A172 (cell line): ENCODE measurements around the gene TRMT1L. TPM values are rescaled to one million over a fixed set of nuclear protein-coding genes. Genes with fewer than 3 reads are reported as not detected.
A peak's percentile ranks its signal among the peaks of the same experiment; 100 is the strongest.

Source experiments
- DNase-seq: peaks from one replicate; pipeline ENCODE4 v3.0.0-alpha.2; 2015; ENCODE audit warnings: low spot score
- total RNA-seq: library from RNA; depleted of rRNA; stranded (reverse); fragments of >200 nt; shearing (Covaris generic); gene quantifications from 2 replicates; pipeline ENCODE4 v1.2.3, GENCODE V29; 2014

TRMT1L gene
- total RNA-seq, 1 experiment from 2014 or later, result 39.9 TPM

- no peak for DNase-seq
Observed at GRCh38 chr1:185112356-185112755, 44.4 kb downstream of the TRMT1L start.

- DNase-seq, result no peak
Observed at GRCh38 chr1:185111873-185112272, 44.9 kb downstream of the TRMT1L start.

- no peak for DNase-seq
Observed at GRCh38 chr1:185110145-185110544, 46.6 kb downstream of the TRMT1L start.

- DNase-seq, result peak; percentile 17
Observed at GRCh38 chr1:185108321-185108720, 48.4 kb downstream of the TRMT1L start.

GRCh38 chr1:185105121-185105520 is 51.6 kb downstream of the TRMT1L start:
- no peak for DNase-seq

- DNase-seq, result no peak
Observed at GRCh38 chr1:185104083-185104482, 52.7 kb downstream of the TRMT1L start.

- no peak for DNase-seq
Observed at GRCh38 chr1:185096531-185096930, 60.2 kb downstream of the TRMT1L start.

- no peak for DNase-seq
Observed at GRCh38 chr1:185094761-185095160, 62.0 kb downstream of the TRMT1L start.

- no peak for DNase-seq
Observed at GRCh38 chr1:185091480-185091879, 65.3 kb downstream of the TRMT1L start.

GRCh38 chr1:185087746-185088145 is 69.0 kb downstream of the TRMT1L start:
- DNase-seq, result no peak

GRCh38 chr1:185087101-185087500 is 69.7 kb downstream of the TRMT1L start:
- DNase-seq, result no peak

- DNase-seq, result no peak
Observed at GRCh38 chr1:185083818-185084217, 72.9 kb downstream of the TRMT1L start.

GRCh38 chr1:185080422-185080821 is 76.3 kb downstream of the TRMT1L start:
- DNase-seq, result no peak

GRCh38 chr1:185077374-185077773 is 79.4 kb downstream of the TRMT1L start:
- DNase-seq, result no peak

GRCh38 chr1:185075476-185075875 is 81.3 kb downstream of the TRMT1L start:
- no peak for DNase-seq

- no peak for DNase-seq
Observed at GRCh38 chr1:185074307-185074706, 82.4 kb downstream of the TRMT1L start.

GRCh38 chr1:185073725-185074124 is 83.0 kb downstream of the TRMT1L start:
- no peak for DNase-seq

GRCh38 chr1:185070051-185070450 is 86.7 kb downstream of the TRMT1L start:
- DNase-seq, result no peak

- no peak for DNase-seq
Observed at GRCh38 chr1:185069202-185069772, 87.5 kb downstream of the TRMT1L start.

- no peak for DNase-seq
Observed at GRCh38 chr1:185068341-185068740, 88.4 kb downstream of the TRMT1L start.
